GM12865 (cell line): ENCODE results near the gene MAGI2.
A peak's percentile ranks its signal among the peaks of the same experiment; 100 is the strongest.

Experiments
- DNase-seq: peaks from one replicate; pipeline ENCODE4 v3.0.0; 2010; ENCODE audit warnings: low read depth
- H3K4me3 ChIP-seq: 2 replicates; pipeline ENCODE4 v1.5.1; 2011; ENCODE audit warnings: mild to moderate bottlenecking, low read depth, low read length, control low read depth
- TF ChIP-seq, protein P1 (sequence below): IDR thresholded peaks from 2 replicates; pipeline ENCODE4 v1.5.1; 2011; ENCODE audit warnings: low read length, control low read depth, low read depth, inconsistent platforms; ENCODE audit not compliant: insufficient read depth; ENCODE audit errors: missing control alignments

MAGI2 gene

DNA sequence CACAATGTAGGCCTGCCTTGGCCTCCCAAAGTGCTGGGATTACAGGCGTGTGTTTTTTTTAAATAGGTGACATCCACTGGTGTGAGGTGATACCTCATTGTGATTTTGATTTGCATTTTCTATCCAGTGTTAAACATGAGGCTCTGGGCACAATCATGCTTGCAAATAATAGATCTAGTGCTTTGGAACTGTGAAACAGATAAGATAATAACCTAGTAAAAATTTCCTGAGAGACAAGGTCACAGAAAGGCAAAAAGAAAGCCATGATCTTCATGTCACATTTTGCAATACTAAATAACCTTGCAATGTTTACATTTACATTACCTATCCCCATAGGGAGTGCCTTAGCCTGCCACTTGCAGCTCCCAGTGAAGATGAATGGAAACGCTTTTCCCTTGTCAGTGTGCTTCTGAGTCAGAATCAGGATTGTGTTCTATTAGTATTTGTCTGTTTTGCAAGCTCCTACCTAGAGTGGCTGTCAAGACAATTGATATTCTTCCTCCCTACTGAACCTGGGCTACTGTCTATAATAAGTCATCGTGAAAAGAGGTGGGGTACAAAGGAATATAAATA, 1398.4 kb downstream of the MAGI2 start:
- no peak for DNase-seq

DNA sequence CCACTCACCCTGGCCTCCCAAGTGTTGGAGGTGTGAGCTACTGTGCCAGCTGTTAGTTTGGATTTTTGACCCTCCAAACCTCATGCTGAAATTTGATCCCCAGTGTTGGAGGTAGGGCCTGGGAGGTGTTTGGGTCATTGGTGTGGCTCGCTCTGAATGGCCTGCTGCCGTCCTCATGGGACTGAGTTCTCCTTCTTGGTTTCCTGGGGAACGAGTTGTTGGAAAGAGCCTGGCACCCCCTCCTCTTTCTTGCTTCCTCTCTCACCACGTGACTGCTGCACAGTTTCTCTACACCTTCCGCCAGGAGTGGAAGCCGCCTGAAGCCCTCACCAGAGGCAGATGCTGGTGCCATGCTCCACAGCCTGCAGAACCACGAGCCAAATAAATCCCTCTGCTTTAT, 1401.4 kb downstream of the MAGI2 start:
- TF ChIP-seq, protein P1, sequence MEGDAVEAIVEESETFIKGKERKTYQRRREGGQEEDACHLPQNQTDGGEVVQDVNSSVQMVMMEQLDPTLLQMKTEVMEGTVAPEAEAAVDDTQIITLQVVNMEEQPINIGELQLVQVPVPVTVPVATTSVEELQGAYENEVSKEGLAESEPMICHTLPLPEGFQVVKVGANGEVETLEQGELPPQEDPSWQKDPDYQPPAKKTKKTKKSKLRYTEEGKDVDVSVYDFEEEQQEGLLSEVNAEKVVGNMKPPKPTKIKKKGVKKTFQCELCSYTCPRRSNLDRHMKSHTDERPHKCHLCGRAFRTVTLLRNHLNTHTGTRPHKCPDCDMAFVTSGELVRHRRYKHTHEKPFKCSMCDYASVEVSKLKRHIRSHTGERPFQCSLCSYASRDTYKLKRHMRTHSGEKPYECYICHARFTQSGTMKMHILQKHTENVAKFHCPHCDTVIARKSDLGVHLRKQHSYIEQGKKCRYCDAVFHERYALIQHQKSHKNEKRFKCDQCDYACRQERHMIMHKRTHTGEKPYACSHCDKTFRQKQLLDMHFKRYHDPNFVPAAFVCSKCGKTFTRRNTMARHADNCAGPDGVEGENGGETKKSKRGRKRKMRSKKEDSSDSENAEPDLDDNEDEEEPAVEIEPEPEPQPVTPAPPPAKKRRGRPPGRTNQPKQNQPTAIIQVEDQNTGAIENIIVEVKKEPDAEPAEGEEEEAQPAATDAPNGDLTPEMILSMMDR = no peak
- H3K4me3 ChIP-seq = no peak overlapping the region
- no peak for DNase-seq

More for the DNA sequence above, 1398.4 kb downstream of the MAGI2 start:
- no peak overlapping the region for H3K4me3 ChIP-seq
- TF ChIP-seq, protein P1 = no peak

DNA sequence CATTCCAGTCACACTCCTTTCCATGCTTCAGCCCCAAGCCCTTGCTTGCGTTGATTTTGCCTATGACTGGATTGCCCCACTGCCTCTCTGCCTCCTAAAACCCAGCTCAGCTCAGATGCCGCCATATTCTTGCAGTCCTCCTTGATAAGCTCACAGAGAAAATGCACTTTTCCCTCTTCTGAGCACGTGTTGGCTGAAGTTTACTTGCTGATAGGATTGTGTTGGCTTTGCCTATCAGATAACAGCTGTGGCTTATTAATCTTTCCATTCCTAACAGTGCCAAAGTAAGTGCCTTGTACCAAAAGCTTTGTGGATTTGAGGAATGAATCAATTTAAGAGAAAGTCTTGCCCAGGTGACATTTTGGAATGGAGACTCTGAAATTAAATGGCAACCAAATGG, 1405.7 kb downstream of the MAGI2 start:
- no peak for DNase-seq
- TF ChIP-seq, protein P1 = no peak
- H3K4me3 ChIP-seq = no peak overlapping the region

DNA sequence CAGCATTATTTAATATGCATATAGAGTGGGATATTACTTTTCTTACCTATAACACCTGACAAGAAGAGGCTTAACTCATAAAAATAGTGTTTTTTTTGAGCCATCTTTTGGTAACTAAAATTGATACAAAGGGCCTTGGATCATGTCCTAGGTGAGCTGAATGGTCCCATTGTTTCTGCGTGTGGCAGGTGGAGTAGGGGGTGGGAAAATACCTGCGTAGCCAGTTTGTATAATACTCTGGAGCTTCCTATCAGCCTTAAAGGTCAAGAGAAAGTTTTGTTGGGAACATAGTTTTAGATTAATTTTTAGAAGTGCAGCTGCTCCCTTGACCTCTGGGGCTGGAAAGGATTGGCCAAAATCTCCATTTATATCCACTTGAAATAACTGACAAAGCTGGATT, 1410.3 kb downstream of the MAGI2 start:
- TF ChIP-seq, protein P1 = no peak
- DNase-seq = no peak
- no peak overlapping the region for H3K4me3 ChIP-seq

DNA sequence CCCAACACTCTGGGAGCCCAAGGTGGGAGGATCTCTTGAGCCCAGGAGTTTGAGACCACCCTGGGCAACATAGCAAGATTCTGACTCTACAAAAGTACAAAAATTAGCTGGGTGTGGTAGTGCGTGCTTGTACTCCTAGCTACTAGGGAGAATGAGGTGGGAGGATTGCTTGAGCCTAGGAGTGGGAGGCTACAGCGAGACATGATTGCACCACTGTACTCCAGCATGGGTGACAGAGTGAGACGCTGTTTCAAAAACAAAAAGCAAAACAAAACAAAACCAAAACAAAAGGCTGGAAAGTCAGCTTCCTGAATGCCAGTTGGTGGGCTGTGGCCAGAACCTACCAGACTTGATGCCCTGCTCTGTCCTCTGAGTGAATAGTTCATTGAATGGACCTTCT, 1412.0 kb downstream of the MAGI2 start:
- TF ChIP-seq, protein P1 = no peak
- no peak overlapping the region for H3K4me3 ChIP-seq
- DNase-seq = no peak

DNA sequence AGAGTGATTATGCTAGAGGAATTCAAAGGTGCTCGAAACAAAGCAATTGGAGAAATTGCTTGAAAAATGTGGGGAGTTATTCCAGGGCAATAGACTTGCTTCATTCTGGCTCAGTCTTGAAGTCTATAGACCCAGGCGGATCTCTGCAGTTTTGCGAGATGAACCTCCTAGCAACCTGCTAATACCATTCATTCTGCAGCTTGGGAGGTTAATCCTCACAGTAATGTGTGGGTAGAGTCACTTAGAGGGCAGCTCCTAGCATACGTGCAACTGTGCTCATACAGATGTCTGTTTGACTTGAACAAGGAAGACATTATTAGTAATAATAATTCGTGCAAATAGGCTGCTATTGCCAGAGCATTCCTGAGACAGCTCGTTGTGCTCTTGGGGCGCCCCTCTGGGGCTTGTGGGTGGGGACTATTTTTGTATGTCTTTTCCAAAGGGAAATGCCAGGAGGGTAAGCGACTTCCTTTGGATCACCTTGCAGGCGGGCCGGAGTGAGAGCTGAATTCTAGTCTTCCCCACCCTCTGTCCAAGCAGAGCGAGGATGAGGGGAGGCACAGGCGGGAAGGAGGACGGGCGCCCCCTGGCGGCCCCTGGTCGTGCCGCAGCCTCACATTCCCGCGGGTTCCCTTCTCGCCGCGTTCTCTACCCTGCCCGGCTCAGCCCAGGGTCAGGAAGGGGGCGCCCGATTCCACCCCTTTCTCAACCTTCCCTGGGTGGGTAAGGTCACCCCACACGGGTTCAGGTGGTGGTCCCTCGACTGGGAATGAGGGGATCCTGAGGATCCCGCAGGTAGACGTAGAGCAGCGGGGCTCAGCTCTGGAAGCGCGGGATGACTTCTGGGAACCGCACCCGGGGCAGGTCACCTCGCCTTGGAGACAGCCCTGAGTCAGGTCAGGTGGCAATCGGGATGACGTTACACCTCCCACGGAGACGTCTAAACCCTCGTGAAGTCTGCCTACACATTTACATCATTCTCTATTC, 1413.4 kb downstream of the MAGI2 start:
- TF ChIP-seq, protein P1 = peak; percentile 89

More for the DNA sequence above, 1413.4 kb downstream of the MAGI2 start:
- no peak overlapping the region for H3K4me3 ChIP-seq
- DNase-seq = peak; percentile 58
